Heart left ventricle (tissue), 13 donors: ENCODE results near the gene ATP4A.

ENCODE experiments used
- CTCF ChIP-seq, 12 donors: fragments of 200-600 bp; sonication (generic) in 4 of 12; IDR thresholded peaks; one replicate each; pipeline versions ENCODE4 v1.5.0 to v1.8.0; 2018 to 2022; ENCODE audit warnings: antibody characterized with exemption in 12 of 12, mild to moderate bottlenecking in 5 of 12
- POLR2A ChIP-seq, 2 donors: fragments of 450-650 bp; IDR thresholded peaks; one replicate each; pipeline ENCODE4 v1.6.1; 2017; ENCODE audit warnings: antibody characterized with exemption in 2 of 2, mild to moderate bottlenecking in 2 of 2, moderate library complexity in 2 of 2
- donor health status: ischemic (EF 13 %, LVEDD 7.1; RV severe dilation, severe dysfunction).
- donor health status: DM: no; HTN: yes; CAD: no.
- donor health status: DM: no; HTN: no; CAD: no.
- donor health status: ischemic (EF 25% LVEDD 6.9; RV normal size, moderate dysfunction).
- donor health status: ischemic (EF 25% LVEDD 5.7; RV mildly dilated, moderate dysfunction).
- donor health status: ischemic (EF 35%, LVEDD 5.7; RV mildly dilated, moderate dysfunction).
- donor health status: nonischemic (EF 11% LVEDD 7.7; RV severe dilation, severe dysfunction).
- donor health status: DM: yes; HTN: yes; CAD: no.
- donor health status: PGD.
- donor health status: ischemic (EF 29% LVEDD 5.4; RV normal size, mild dysfunction).
- donor health status: nonischemic (EF 23%, LVEDD 6.1; RV moderate dilation, normal function).

- TF ChIP-seq POLR2A (IDR thresholded peaks at IDR 0.05) (no peak), CTCF (IDR thresholded peaks at IDR 0.05) (no peak)
These were observed 8.0 kb upstream of the ATP4A start for GRCh38 chr19:35571406-35571965.
